HG03095 (cell line): Measurements from ENCODE around the gene MAP3K7.

Source experiments
- ATAC-seq: cut with Tn5 transposase; IDR thresholded peaks from one replicate; pipeline ENCODE4 v1.9.1; 2021; ENCODE audit warnings: moderate library complexity; ENCODE audit not compliant: unreplicated experiment

MAP3K7 gene

DNA sequence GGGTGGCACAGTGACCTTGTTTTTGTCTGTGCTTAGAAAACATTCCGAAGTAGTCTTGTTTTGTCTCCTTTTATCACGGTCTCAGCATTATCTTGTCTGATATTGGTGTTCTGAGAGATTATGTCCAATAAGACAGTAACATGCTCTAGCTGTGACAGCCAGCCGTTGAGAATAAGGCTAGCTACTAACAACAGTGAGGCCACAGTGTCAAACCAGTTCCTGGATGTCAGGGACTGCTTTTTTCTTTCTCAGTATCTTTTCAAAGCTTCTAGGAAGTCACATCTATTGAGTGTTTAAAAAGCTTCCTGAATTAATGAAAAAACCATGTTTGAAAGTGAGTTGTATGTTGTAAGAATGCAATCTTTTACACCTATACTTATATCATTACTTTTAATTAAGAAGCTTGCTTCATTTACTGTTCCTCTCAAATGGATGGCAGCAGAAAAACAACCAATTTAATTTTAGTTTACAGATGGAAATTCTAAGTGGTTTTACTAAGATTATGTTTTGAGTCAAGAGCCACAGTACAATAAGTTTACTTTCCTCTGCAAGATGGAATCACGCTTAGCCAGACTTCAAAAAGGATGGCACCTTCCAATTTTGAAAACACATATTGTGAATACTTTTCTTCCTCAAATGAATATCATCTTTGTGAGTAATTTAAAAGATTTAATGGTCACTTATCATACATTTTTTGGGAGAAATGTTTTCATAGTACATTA is 53.1 kb downstream of the MAP3K7 start:
- no peak for ATAC-seq

DNA sequence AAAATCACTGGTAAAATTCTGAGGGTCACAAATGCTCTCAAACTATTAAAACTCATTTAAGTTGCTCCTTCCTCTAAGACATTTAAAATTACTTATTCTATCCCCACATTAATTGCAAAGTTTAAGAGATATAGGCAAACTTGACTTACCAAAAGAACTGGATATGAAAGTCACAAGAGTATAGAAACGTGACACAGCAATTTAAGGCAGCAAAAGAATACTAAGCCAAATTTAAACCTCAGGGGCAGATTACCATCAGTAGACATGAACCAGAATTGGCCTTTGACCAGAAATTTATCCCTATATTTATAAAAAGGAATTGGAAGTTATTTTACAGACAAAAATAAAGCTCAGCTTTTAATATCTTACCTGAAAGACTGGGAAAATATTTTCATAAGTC is 56.0 kb downstream of the MAP3K7 start:
- no peak for ATAC-seq

DNA sequence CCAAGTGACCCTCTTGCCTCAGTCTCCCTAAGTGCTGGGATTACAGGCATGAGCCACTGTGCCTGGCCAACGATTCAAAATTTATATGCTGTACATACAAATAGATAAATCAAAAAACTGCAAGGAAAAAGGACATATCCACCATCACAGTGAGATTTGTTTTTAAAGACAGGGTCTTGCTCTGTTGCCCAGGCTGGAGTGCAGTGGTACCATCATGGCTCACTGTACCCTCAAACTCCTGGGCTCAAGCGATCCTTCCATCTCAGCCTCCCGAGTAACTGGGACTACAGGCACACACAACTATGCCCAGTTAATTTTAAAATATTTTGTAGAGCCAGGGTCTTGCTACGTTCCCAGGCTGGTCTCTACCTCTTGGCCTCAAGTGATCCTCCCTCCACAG is 61.5 kb downstream of the MAP3K7 start:
- ATAC-seq = no peak

DNA sequence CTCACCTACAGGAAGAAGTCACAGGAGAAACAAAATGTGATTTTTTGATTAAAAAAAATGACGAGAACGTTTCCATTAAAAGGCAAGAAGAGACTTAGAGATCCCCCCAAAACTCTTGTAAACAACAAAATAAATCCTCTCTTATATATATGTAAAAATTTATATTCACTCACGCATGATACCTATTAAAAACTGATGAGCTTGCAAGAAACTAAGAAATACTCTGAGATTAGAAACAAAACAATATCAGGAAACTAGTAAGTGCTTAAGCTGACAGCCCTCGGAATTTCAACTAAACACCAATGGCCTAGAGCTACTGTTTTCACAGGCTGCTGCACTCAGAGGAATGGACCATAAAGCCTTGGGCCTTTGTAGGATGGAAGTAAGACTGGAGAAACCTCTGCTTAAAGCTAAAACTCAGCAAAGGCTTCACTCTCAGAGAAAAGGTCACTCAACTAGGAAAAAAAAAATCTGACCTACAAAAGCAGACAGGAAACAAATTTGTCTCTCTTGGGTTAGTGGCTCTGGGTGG is 63.0 kb downstream of the MAP3K7 start:
- ATAC-seq = no peak

DNA sequence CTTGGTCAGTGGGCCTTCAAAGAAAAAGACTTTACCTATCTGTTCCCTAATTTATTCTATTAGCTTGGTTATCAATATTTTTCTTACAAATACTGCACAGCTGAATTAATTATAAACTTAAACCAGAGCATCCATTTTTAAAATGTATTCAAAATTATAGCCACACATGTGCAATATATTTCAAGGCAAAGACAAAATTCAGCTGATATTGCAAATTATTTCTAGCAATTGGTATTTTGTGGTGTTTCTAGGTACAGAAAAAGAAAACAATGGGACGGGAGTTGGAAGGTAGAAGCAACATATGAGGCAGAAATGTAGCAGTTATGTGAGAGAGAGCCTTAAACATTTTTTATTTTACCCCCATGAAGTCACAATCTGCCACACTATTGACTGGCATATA is 64.9 kb downstream of the MAP3K7 start:
- no peak for ATAC-seq

DNA sequence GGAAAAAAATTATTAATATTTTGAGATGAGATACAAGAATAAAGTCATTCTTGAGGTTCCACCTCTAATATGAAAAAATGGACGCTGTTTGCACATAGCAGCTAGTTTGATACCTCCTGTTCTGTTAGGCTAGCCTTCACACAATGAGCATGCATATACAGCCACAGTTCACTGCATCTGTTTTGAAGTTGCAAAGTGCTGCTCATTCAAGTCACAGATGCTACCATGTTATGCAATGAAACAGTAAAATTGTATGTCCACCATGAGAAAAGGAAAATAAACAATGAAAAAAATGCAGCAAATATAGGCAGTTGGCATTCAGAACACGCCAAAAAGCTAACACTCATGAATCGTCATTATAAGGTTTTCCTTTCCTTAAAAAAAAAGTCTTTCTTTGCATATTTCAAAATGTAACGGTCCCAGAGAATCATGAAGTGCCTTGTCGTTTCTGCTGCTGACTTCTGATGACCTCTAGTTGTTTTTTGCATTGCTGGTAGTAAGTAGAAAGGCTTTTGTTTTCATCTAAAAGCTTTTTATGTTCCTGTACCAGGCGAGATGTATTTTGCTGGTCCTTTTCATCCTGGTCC is 70.7 kb downstream of the MAP3K7 start:
- no peak for ATAC-seq

DNA sequence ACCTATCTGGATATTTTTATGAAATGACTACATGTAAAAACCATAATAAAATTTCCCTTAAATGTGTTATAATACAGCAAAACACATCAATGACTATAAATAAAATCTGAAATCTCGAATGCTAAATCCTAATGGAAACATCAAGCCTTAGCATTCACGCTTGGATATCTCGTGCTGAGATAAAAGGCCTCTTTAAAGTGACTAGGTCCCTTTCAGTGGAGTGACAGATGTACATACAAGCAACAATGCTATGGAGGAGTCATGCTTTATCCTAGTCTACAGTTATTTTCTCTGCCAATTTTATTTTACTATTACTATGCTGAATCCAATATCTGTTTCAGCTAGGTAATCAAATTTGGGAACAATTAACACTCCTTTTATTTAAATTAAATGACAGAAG is 72.4 kb downstream of the MAP3K7 start:
- no peak for ATAC-seq

DNA sequence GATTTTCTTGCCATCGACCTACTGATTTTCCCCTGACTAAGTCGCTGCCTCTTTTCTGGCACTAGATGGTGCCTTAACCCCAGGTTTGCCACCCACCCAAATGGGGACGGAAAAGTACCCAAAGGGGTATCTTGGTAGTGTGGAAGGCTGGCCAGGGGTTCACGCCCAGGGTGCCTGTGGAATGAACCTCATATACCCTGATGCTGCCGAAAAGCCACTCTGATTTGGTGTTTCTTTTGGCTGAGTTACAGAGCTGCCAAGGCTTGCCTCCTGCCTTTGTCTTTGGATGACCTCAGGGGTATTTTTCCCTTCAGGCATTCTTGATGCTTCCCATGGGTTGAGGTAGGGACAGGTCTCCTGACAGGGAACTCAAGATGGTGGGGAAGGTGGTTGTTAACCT is 78.1 kb downstream of the MAP3K7 start:
- ATAC-seq = no peak

DNA sequence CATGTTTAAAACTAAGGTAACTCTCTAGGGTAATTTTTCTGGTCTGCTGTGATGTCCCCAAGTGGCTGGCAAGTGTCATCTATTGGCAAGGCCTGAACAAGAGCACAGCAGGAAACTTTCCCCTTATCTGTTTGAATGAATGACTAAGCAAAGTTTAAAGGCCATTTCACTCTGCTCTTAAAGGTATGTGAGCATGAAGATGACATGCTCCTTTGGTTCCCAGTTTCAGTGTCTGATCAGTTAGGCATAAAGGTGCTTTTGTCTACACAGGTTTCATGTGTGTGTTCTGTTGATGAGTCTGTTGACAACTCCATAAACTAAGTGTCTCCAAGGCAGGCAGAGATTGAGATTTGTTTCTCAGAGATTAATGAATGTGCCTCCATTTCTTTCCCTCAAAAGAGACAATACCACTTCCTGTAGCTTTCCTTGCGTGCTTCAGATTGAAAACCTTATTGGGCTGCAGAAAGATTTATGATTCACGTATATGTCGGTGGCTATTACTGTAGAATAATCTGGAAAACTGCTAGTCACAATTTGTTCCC is 83.9 kb downstream of the MAP3K7 start:
- ATAC-seq = peak; percentile 49

DNA sequence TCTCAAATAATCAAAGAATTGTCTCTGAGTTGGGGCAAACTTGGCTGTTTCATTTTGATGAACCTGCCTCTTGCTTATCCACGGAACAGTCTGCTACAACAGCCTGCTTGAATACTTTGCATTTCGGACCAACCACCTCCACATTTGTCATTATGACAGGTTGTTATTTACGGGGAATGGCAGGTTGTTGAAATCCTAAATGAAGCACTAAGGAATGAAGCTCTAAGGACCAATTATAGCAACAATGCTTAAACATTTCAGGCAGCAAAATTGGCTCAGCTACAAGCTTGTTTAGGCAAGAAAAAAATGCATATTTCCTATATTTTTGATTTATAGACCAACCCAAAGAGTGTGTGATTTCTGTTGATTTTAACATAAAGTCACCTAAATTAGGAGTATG is 84.5 kb downstream of the MAP3K7 start:
- ATAC-seq = no peak

DNA sequence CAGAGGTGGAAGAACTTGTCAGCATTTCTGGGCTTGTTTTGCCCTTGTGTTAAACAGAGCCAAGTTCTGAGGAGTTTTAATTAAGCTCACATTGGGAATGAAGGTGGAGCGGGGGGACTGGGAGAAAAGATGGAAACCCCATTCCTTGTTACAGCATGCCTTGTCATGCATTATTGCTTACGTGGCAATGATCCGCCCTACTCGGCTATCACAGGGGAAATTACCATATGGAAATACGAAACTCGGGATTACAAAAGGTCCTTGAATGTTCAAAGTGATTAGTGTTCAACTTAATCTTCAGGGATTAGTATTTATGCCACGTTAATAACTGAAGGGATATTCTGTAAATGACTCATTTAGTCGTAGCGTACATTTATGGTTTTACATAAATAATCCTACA is 86.4 kb downstream of the MAP3K7 start:
- no peak for ATAC-seq

DNA sequence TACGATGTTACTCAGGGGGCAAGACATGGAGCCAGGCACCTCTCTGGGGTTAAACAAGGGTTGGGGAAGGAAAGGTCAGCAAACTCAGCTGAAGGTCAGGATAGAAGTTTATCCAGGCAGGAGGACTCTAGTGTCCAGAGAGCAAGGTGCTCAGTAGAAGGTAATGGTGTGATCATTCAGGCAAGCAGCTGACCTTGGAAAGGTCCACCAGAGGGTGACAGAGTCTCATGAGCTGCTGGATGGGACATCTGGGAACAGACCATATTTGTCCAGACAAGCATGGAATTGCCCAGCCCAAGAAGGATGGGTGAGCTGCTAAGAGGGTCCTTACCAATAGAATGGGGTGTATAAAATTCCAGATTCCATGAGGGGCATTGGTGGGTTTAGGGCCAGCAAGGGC is 89.5 kb downstream of the MAP3K7 start:
- no peak for ATAC-seq

DNA sequence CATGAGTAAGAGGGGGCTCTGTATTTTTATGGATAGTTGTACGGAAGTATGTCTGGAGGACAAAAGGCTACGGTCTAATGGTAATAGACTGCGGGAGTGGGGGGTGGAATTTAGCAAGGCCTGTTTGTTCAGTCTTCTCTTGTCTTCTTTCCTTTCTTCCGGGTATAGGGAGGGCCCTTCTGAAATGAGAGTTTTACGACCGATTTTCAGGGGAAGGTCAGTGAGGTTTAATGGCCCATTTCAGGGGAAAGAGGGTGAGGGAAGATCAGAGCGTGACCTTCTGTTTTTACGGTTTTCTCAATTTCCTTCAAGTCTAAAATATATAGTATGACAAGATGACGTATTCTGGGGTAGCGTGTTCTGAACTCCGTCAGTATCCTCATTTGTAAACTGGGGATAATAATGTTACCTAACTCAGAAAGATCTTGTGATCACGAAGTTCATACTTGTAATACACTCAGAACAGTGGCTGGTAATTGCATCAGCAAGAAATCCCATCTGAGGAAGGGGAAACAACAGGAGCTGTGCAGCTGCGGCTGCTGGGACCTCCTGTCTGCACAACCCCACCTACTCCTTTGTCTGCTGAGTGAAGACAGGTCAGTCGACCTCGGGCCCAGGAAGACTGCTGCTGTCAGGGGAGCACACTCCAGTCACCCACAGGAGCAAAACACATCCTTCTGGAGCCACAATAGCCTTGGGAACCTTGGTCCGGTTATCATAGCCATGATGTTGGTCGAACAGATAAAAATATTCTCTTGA is 90.4 kb downstream of the MAP3K7 start:
- no peak for ATAC-seq

DNA sequence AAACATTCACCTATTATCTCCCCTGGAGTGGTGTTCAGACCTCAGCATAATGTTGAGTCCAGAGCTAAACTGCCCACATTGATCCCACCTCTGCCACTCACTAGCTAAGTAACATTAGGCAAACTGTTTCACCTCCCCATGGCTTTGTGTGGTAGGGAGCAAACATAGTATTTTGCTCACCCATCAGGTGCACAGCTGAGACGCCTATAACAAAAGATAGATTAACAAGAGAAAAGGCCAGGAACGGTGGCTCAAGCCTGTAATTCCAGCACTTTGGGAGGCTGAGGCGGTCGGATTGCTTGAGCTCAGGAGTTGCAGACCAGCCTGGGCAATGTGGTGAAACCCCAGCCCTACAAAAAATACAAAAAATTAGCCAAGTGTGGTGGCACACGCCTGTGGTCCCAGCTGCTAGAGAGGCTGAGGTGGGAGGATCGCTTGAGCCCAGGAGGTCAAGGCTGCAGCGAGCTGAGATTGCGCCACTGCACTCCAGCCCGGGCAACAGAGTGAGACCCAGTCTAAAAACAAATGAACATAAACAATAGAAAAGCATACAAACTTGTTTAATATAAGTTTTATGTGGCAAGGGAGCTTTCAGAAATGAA is 91.6 kb downstream of the MAP3K7 start:
- no peak for ATAC-seq

DNA sequence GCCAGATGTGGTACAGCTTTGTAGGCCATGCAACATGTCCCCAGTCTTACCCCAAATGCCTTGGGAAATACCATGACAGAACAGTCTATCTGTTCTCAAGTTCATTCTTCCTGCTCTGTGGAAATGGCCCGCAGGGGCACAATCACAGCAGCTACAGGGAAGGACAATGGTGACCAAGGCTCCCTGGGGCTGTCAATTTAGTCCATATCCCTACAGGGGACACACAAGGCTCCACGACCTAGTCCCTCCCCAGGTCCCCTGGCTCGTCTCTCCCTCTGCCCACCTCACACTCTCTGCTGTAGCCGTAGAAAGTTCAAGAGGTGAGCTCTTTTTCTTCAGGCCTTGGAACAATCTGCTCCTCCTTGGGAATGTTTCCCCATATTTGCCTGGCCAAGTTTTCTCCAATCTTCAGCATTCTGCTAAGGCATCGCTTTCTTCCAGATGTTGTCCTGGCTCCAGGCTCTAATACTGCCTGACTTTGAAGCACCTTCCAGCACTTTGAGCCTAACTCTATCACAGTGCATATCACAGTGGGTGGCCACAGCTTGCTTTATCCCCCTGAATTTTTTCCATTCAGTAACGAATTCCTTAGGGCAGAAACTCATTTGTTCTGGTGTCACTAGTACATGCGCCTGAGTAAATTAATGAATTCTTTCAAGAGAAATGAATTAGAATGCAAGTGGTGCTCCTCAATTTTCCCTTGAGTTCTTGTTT is 92.6 kb downstream of the MAP3K7 start:
- ATAC-seq = no peak

DNA sequence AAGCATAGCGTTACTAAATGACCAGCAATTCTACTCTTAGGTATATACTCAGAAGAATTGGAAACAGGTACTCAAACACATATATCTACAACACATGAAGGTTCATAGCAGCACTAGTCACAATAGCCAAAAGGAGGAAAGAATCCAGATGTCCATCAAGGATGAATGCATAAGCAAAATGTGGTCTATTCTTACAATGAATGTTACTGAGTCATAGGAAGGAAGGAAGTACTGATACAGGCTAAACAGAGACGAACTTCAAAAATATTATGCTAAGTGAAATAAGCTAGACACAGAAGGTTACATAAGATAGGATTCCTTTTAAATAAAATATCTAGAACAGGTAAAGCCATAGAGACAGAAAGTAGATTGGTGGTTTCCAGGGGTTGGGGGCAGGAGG is 93.5 kb downstream of the MAP3K7 start:
- no peak for ATAC-seq

DNA sequence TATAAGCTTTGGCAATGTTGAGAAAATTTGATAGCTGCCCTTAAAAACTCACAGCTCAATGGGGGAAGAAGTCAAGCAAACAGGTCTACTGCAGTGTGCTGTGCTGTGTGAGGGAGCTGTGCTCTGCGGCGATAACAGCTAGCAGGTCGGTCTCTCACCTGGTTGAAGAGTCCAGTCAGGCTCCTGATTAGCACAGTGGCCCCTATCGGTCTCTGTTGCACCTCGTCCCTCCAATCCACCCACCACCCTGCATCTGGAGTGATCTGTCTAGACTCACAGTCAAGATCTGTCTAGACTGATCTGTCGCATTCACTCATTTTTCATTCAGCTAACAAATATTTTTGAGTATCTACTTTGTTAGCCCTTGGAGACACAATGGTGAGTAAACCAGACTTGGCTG is 94.1 kb downstream of the MAP3K7 start:
- no peak for ATAC-seq

DNA sequence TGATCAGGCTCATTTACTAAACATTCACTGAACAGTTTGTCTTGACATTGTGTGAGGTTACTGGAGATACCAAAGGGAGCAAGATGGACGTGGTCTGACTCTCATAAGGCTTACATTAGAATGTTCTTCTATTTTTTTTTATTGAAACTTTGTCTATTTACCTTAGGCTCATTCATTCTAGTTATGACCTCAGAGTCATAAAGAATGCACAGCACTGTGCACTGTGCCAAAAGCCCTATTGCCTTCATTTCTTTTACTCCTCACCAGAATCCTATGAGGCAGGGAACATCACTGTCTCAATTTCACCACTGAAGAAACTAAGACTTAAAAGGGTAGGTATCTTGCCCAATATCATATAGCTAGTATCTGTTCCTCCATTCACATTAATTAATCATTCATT is 94.5 kb downstream of the MAP3K7 start:
- no peak for ATAC-seq

DNA sequence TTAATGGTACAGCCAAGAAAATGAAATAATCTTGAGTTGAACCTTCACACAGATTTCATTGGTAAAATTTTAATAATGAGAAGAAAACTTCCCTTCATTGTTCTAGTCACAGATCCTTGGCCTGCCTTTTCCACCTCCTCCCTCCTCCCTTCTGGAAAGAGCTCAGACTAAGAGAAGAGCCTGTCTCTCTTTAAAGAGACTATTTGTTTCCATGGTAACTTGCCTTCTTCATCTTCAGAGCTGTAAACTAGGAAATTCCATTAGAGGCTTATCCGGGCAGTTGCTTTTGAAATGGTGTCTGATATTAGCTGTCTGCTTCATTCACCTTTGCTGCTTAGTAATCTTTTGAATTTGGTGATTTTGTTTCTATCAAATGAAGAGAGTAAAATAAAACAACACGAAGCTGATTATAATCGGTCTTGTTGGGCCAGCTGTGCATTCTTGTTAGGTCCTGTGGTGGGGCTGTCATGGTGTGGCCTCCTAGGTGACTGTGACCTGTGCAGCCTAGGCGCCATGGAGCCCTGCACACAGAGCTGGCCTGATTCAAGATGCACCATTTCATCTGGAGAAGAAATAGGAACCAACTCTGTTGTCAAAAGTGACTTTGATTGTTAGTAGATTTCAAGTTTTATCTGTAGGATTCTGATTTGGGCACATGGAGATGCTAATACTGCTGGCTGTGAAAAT is 96.7 kb downstream of the MAP3K7 start:
- no peak for ATAC-seq

DNA sequence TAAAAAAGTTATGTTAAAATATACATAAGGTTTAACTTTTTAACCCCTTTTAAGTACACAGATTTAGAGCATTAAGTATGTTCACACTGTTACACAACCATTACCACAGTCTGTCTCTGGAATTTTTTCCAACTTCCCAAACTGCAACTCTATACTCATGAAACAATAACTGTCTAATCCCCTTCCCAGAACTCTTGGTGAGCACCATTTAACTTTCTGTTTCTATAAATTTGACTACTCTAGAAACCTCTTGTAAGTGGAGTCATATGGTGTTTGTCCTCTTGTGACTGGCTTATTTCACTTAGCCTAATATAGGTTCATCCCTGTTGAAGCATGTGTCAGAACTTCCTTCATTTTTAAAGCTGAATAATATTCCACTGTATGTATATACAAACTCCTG is 98.1 kb downstream of the MAP3K7 start:
- ATAC-seq = no peak
